ENCODE results near the gene BICD2. TPM values are rescaled to one million over a fixed set of nuclear protein-coding genes. Genes with fewer than 3 reads are reported as not detected.
"Not testable (repeated sequence)": the region's sequence is repeated elsewhere in the genome, so short reads cannot be mapped to it uniquely, and the experiment has no call there.

The BICD2 gene
- 33.8 TPM for total RNA-seq
- long read RNA-seq, full-length matches to known transcripts = 30 of 47 reads
- long read RNA-seq, partial matches to known transcripts = 7 of 47 reads
- long read RNA-seq, other reads (novel, unspliced or antisense) = 10 of 47 reads

- ATAC-seq = no peak
- intact Hi-C loops (cut with DNase I) = loop anchor here (2.0 to 10.0 kb wide), 5 partner anchors 26 to 440 kb away; partner anchors contain the start of genes CENPP, IPPK and NOL8
Observed at GRCh38 chr9:92764381-92764987, at the start of gene BICD2. Gene BICD2 (minus strand): TSS chr9:92764833. CDS start chr9:92764744, 89 bp downstream.

DNA sequence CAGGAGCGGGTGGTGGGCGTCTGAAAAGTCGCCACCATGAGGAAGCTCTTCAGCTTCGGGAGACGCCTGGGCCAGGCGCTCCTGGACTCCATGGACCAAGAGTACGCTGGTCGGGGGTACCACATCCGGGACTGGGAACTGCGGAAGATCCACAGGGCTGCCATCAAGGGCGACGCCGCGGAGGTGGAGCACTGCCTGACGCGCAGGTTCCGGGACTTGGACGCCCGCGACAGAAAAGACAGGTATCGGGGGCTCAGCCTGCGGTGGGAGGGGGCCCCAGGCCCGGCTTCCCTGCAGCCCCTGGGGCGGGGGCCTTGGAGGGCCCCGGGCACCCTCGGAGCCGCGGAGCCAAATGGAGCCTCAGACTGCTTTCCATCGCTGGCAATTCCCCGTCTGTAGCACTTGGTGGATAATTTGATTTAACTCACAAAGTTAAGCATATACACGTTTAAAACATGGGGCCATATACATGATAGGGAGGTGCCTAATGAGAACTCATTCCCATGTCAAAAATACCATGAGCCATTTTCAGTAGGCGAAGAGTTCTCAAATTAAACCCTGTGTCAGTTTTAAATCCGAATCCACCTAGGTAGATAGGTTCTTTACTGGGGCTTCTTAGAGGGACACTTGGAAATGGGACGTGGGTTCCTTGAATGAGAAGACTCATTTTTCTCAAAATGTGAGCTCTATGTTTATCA is 45.1 kb upstream of the BICD2 start:
- DNase-seq (ENCODE audit: missing footprints); ATAC-seq; intact Hi-C loops (cut with DNase I): not testable (repeated sequence)

More at GRCh38 chr9:92764381-92764987, at the start of gene BICD2:
- DNase-seq (ENCODE audit: missing footprints) = no peak

GRCh38 chr9:92808726-92809451 is 44.3 kb upstream of the BICD2 start:
- ATAC-seq (peak; percentile 84), DNase-seq (ENCODE audit: missing footprints) (peak; percentile 81)
- intact Hi-C loops (cut with DNase I) = no loop called here

DNA sequence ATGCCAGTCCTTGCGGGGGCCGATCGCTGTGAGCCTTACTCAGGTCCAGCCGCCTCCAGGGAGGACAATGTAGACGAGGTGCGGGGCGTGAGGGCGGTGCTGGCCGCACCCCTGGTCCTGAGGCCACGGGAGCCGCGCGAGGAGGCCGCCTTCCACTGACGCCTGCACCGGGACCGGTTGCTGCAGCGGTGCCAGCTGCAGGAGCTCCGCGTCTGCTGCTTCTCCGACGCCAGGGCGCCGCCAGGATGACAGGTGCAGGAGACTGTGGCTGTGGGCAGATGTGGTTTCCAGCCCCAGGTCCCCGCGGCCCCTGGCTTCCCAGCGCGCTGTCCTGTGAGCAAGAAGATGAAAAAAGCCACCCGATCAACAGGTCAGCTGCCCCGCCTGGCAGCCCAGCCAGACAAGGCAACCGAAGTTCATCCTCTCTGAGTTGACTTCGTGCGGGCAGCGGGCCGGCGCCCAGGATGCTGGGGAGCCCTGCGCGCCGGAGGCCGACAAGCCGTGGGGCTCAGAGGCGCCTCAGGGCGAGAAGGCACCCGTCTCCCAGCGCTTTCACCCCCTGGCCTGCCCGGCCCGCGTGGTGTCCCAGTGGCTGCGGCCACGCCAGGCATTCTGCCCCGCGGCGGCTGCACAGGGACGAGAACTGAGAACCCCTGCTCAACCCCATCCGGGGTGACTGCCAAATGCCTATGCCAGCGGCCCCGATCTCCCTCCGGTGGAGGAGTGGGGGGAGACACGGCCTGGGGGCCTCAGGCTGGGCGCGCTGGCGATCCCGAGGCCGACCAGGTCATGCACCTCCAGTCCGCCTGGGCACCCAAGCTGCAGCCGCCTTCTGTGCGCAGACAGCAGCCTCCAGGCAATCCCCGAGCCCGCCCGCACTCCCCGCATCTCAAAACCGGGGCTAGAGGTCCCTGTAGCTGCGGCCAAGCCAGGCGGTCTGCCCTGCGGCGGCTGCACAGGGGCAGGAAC is 43.4 kb upstream of the BICD2 start:
- ATAC-seq (no peak), DNase-seq (ENCODE audit: missing footprints) (no peak)
- intact Hi-C loops (cut with DNase I) = no loop called here

- intact Hi-C loops (cut with DNase I) = no loop called here
- DNase-seq (ENCODE audit: missing footprints) = no peak
- no peak for ATAC-seq
Observed at GRCh38 chr9:92807031-92807756, 42.6 kb upstream of the BICD2 start.

GRCh38 chr9:92804727-92805126 is 40.1 kb upstream of the BICD2 start:
- ATAC-seq (no peak), DNase-seq (ENCODE audit: missing footprints) (no peak)
- intact Hi-C loops (cut with DNase I) = no loop called here

DNA sequence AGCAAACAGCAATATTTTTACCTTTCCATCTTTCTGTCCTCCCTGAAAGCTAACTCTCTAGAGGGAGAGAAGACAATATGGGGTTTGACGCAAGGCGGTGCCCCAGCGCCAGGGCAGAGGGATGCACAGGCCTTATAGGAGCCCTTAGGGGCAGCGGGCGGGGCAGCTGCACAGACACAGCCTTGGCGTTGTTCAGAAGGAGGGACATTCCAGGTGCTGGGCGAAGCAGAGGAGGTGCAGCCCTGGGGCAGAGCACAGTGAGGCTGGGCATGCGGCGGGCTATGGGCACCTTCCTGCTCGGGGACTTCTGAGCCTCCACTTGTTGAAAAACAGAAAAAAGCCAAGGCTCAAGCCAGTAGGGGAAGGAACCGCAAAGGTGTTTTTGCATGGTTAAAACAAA is 33.7 kb upstream of the BICD2 start:
- ATAC-seq (no peak), DNase-seq (ENCODE audit: missing footprints) (no peak)
- intact Hi-C loops (cut with DNase I) = loop anchor here (10.0 kb wide), 1 partner anchor 664 kb away; no protein-coding TSS in a partner anchor

DNA sequence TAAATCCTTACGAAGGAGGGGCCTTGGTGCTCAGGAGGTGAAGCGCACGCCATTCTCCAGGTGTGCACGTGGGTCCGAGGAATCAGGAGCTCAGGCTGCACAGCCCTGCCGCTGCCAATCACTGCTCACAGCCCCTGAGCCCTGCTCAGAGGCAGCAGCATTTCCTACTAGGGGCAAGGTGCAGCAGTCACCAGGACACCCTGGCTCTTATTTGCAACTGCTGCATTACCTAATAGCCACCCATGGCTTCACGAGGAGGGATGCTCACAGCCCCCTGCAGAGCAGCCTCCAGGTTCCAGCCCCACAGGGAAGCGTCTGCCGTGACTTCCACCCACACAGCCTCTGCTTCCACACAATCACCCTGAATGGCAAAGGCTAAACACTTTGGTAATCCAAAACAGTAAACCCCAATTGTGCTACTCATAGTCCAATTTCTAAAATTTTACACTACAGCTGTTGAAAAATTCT is 31.7 kb upstream of the BICD2 start:
- ATAC-seq; DNase-seq (ENCODE audit: missing footprints): not testable (repeated sequence)
- intact Hi-C loops (cut with DNase I) = loop anchor here (10.0 kb wide), 1 partner anchor 662 kb away; no protein-coding TSS in a partner anchor

DNA sequence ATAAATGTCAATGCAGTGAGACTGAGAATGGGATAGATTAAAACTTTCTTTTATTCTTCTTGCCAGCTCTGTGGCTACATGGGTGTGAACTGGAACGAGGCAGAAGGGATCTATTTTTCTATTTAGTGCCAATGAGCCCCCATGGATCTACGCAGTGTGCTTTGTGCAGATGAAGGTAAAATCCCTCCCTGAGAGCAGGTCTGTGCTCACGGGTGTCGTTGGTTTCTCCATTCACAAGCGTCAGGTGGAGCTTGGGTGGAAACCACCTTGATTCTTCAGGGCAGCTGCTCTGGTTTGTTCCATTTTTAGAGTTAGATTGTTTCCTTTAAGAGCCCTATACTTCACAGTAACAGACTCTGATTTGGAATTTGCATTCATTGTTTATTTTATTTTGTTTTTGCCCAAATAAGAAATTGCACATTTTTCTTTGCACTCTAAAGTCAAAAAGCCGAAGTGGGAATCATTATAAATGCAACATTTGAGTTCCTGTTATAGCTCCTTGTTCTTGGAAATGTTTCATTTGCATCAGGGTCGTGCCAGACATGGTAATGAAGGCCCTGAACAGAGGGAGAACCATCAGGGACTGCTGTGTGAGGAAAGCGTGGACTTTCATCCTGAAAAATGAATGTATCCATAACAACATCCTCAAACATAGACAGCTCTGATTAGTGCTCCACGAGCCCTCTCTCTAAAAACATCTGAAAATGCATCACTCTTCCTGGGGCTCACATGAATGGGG is 31.1 kb upstream of the BICD2 start:
- intact Hi-C loops (cut with DNase I) = loop anchor here (10.0 kb wide), 1 partner anchor 661 kb away; no protein-coding TSS in a partner anchor

DNA sequence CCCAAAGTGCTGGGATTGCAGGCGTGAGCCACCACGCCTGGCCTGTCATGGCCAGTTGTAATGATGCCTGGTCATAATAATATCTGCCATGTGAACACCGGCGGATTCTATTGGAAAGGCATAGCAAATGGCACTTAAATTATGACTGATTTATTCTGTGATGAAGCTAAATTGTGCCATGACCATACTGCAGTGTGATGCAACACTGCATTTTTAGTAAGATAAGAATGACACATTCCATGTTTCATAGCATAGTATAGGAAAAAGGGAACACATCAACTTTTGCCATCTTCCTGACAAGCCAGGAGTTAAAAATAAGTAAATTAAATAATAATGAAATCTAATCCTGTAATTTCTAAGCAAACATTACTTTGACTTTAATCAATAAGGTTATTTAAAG is 30.4 kb upstream of the BICD2 start:
- ATAC-seq (no peak), DNase-seq (ENCODE audit: missing footprints) (no peak)
- intact Hi-C loops (cut with DNase I) = loop anchor here (10.0 kb wide), 1 partner anchor 660 kb away; no protein-coding TSS in a partner anchor

More for the DNA sequence above, 31.1 kb upstream of the BICD2 start:
- ATAC-seq (no peak), DNase-seq (ENCODE audit: missing footprints) (no peak)

- intact Hi-C loops (cut with DNase I) = loop anchor here (10.0 kb wide), 1 partner anchor 660 kb away; no protein-coding TSS in a partner anchor
- DNase-seq (ENCODE audit: missing footprints) (no peak), ATAC-seq (no peak)
Observed at GRCh38 chr9:92794426-92794825, 29.8 kb upstream of the BICD2 start.

DNA sequence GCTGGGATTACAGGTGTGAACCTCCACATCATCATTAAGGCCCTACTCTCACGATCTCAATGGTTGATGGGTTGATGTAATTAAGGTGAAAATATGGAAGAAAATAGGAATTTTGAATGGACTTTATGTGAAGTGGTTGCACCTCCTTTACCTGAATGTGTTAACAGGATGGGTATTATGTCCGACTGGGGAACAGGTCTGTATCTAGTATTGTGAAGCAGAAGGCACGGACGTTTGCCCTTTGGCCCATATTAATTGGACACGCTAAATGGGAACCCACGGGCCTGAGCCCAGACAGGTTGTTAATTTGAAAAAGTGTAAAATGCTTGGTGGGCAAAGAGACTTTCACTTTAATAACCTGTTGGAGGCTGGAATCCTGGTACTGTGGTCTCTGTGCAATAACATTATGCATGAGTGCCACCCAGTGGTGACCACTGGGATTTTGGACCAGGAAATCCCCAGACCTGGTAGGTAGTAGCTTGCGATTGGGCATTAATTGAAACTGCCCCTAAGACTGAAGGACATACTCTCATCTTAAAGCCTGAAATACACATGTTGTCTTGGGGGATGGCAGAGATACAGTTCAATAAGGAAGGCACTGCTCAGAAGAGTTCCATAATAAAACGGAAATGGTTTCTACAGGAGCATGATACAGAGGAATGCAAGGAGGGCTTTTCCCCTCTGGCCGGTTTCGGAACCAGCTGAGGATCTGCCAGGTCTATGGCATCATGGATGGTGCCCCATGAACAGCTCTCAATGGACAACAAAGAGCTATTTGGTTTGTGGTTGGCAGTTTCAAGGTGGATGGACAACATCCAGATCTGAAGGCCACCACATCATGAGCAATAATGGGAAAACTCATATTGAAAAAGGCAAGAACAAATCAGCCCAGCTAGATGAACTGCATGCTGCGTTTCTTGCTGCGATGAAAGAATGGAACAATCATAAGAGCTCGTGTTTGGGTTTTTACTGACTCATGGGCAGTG is 26.2 kb upstream of the BICD2 start:
- peak; percentile 72 for DNase-seq (ENCODE audit: missing footprints)
- intact Hi-C loops (cut with DNase I) = loop anchor here (1.0 to 10.0 kb wide), 3 partner anchors 26 to 656 kb away; partner anchors contain the start of gene BICD2

DNA sequence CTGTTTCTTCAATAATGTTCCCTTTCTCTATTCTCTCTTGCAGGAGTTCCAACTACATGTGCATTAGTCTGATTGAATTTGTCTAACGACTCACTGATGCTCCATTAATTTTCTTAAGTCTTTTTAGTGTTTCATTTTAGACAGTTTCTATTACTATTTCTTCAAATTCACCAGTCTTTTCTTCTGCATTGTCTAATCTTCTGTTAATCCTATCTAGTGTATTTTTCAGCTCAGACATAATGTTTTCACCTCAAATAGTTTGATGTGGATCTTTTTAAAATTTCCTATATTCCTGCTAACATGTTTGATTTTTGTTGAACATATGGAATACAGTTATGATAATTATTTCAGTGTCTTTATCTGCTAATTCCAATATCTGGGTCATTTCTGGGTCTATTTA is 21.7 kb upstream of the BICD2 start:
- DNase-seq (ENCODE audit: missing footprints) (no peak), ATAC-seq (no peak)
- intact Hi-C loops (cut with DNase I) = no loop called here

More for the DNA sequence above, 26.2 kb upstream of the BICD2 start:
- peak; percentile 94 for ATAC-seq

- intact Hi-C loops (cut with DNase I) = no loop called here
- DNase-seq (ENCODE audit: missing footprints) = no peak
- ATAC-seq = no peak
Observed at GRCh38 chr9:92781899-92782298, 17.3 kb upstream of the BICD2 start.

DNA sequence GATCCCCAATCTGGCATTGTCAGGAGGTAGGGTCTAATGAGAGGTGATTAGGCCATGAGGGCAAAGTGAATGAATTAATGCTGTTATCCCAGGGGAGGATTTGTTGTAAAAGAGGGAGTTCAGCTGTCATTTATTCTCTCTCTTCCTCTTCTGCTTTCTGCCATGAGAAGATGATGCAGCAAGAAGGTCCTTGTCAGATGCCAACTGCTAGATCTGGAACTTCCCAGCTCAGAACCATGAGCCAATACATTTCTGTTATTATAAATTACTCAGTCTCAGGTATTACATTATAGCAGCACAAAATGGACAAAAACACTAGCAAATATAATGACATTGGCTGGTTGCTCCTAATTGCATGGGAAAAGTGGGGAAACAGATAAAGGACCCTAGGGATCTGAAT is 15.6 kb upstream of the BICD2 start:
- no peak for ATAC-seq

More for the DNA sequence above, 15.6 kb upstream of the BICD2 start:
- no peak for DNase-seq (ENCODE audit: missing footprints)
- intact Hi-C loops (cut with DNase I) = no loop called here

Measured in Right ventricle myocardium inferior (tissue), 1 donor.